ENCODE data around the gene ABCG2.

DNA sequence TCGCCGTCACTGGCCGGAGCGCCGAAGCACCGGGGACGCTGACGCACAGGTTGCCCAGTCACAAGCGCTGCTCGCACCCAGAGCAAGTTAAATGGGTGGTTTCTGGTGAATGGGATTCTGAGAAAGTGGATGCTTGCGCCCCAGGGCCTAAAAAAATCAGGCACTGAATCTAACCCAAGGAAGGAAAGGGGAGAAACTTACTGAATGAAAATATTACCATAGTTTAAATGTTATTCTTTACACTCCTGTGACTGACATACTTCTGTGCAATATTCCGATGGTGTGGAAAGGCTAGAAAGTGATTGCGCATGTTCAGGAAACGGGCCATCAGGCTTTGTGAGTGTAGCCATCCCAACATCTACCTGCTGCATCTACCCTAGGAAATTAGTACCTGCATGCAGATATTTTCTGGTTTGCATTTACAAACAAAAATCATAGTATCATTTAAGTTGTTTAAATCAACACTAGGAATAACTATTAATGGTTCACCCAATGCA, 838 bp upstream of the ABCG2 start:
- TF ChIP-seq, protein P1, sequence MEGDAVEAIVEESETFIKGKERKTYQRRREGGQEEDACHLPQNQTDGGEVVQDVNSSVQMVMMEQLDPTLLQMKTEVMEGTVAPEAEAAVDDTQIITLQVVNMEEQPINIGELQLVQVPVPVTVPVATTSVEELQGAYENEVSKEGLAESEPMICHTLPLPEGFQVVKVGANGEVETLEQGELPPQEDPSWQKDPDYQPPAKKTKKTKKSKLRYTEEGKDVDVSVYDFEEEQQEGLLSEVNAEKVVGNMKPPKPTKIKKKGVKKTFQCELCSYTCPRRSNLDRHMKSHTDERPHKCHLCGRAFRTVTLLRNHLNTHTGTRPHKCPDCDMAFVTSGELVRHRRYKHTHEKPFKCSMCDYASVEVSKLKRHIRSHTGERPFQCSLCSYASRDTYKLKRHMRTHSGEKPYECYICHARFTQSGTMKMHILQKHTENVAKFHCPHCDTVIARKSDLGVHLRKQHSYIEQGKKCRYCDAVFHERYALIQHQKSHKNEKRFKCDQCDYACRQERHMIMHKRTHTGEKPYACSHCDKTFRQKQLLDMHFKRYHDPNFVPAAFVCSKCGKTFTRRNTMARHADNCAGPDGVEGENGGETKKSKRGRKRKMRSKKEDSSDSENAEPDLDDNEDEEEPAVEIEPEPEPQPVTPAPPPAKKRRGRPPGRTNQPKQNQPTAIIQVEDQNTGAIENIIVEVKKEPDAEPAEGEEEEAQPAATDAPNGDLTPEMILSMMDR (IDR thresholded peaks at IDR 0.05): no peak
- TF ChIP-seq POLR2A (IDR thresholded peaks at IDR 0.05) (no peak), POLR2AphosphoS5 (IDR thresholded peaks at IDR 0.05) (no peak)
